ENCODE data around the gene RPTOR. TPM values are rescaled to one million over a fixed set of nuclear protein-coding genes. Genes with fewer than 3 reads are reported as not detected.

Gene RPTOR
- polyA plus RNA-seq, 4 donors = 3.2 to 16.5 (median 10.1) TPM

GRCh38 chr17:80585890-80586845, 41.5 kb downstream of the RPTOR start:
- 73 to 87% (median 85%) methylated on average over 19 to 24 of the region's 24 CpGs for WGBS, 3 donors
- DNase-seq = no peak
- FAIRE-seq = no peak
- Histone ChIP-seq H3K27me3 (ENCODE audit: control insufficient read depth in 3 of 3, insufficient read depth in 3 of 3, low read length in 3 of 3) (no peaks in the 10 kb centered on the region), H3K4me1 (ENCODE audit: control insufficient read depth in 3 of 3, insufficient read depth in 2 of 3, low read depth in 1 of 3, low read length in 2 of 3) (no peaks in the 10 kb centered on the region), H3K4me3 (ENCODE audit: low read depth in 1 of 3, low read length in 3 of 3) (no peak overlapping the region), H3K9me3 (ENCODE audit: control insufficient read depth in 2 of 2, insufficient read depth in 1 of 2, low read depth in 1 of 2, low read length in 1 of 2) (no peaks in the 10 kb centered on the region), H3K27ac (ENCODE audit: low read depth in 1 of 3, low read length in 2 of 3) (no peak overlapping the region), H3K36me3 (ENCODE audit: control insufficient read depth in 3 of 3, insufficient read depth in 2 of 3, low read depth in 1 of 3, low read length in 3 of 3) (peaks cover 0 to 15% (median 0%) of the 10 kb centered on the region in 3 donors)

GRCh38 chr17:80586846-80587228, 42.2 kb downstream of the RPTOR start:
- Histone ChIP-seq H3K36me3 (ENCODE audit: control insufficient read depth in 3 of 3, insufficient read depth in 2 of 3, low read depth in 1 of 3, low read length in 3 of 3) (peaks cover 0 to 13% (median 0%) of the 10 kb centered on the region in 3 donors), H3K27ac (ENCODE audit: low read depth in 1 of 3, low read length in 2 of 3) (no peak overlapping the region), H3K9me3 (ENCODE audit: control insufficient read depth in 2 of 2, insufficient read depth in 1 of 2, low read depth in 1 of 2, low read length in 1 of 2) (no peaks in the 10 kb centered on the region), H3K4me1 (ENCODE audit: control insufficient read depth in 3 of 3, insufficient read depth in 2 of 3, low read depth in 1 of 3, low read length in 2 of 3) (no peaks in the 10 kb centered on the region), H3K27me3 (ENCODE audit: control insufficient read depth in 3 of 3, insufficient read depth in 3 of 3, low read length in 3 of 3) (no peaks in the 10 kb centered on the region), H3K4me3 (ENCODE audit: low read depth in 1 of 3, low read length in 3 of 3) (no peak overlapping the region)
- no peak for FAIRE-seq
- WGBS, 3 donors = 90 to 95% (median 93%) methylated on average over 25 of the region's 25 CpGs
- no peak for DNase-seq

GRCh38 chr17:80588702-80589383, 44.2 kb downstream of the RPTOR start:
- no peak for DNase-seq
- Histone ChIP-seq H3K36me3 (ENCODE audit: control insufficient read depth in 3 of 3, insufficient read depth in 2 of 3, low read depth in 1 of 3, low read length in 3 of 3) (peaks cover 0 to 6% (median 0%) of the 10 kb centered on the region in 3 donors), H3K27ac (ENCODE audit: low read depth in 1 of 3, low read length in 2 of 3) (no peak overlapping the region), H3K4me1 (ENCODE audit: control insufficient read depth in 3 of 3, insufficient read depth in 2 of 3, low read depth in 1 of 3, low read length in 2 of 3) (no peaks in the 10 kb centered on the region), H3K27me3 (ENCODE audit: control insufficient read depth in 3 of 3, insufficient read depth in 3 of 3, low read length in 3 of 3) (no peaks in the 10 kb centered on the region), H3K4me3 (ENCODE audit: low read depth in 1 of 3, low read length in 3 of 3) (no peak overlapping the region), H3K9me3 (ENCODE audit: control insufficient read depth in 2 of 2, insufficient read depth in 1 of 2, low read depth in 1 of 2, low read length in 1 of 2) (no peaks in the 10 kb centered on the region)
- WGBS, 3 donors = 90 to 94% (median 90%) methylated on average over 9 of the region's 9 CpGs
- FAIRE-seq = no peak

- FAIRE-seq = no peak
- no peak overlapping the region for H3K27ac ChIP-seq (ENCODE audit: low read depth in 1 of 3, low read length in 2 of 3)
- 94 to 98% (median 96%) methylated on average over 3 of the region's 3 CpGs for WGBS, 3 donors
Observed at GRCh38 chr17:80591788-80592187, 47.1 kb downstream of the RPTOR start.

GRCh38 chr17:80592243-80592642, 47.6 kb downstream of the RPTOR start:
- H3K4me1 ChIP-seq (ENCODE audit: control insufficient read depth in 3 of 3, insufficient read depth in 2 of 3, low read depth in 1 of 3, low read length in 2 of 3) = peaks cover 0 to 5% (median 3%) of the 10 kb centered on the region in 3 donors
- H3K27ac ChIP-seq (ENCODE audit: low read depth in 1 of 3, low read length in 2 of 3) = no peak overlapping the region
- FAIRE-seq (no peak), DNase-seq (no peak)
- H3K9me3 ChIP-seq (ENCODE audit: control insufficient read depth in 2 of 2, insufficient read depth in 1 of 2, low read depth in 1 of 2, low read length in 1 of 2) = no peaks in the 10 kb centered on the region
- H3K4me3 ChIP-seq (ENCODE audit: low read depth in 1 of 3, low read length in 3 of 3) = no peak overlapping the region
- H3K36me3 ChIP-seq (ENCODE audit: control insufficient read depth in 3 of 3, insufficient read depth in 2 of 3, low read depth in 1 of 3, low read length in 3 of 3) = no peaks in the 10 kb centered on the region
- H3K27me3 ChIP-seq (ENCODE audit: control insufficient read depth in 3 of 3, insufficient read depth in 3 of 3, low read length in 3 of 3) = no peaks in the 10 kb centered on the region
- WGBS, 3 donors = 59 to 67% (median 63%) methylated on average over 5 of the region's 5 CpGs

More at GRCh38 chr17:80591788-80592187, 47.1 kb downstream of the RPTOR start:
- peaks cover 0 to 5% (median 3%) of the 10 kb centered on the region in 3 donors for H3K4me1 ChIP-seq (ENCODE audit: control insufficient read depth in 3 of 3, insufficient read depth in 2 of 3, low read depth in 1 of 3, low read length in 2 of 3)
- H3K4me3 ChIP-seq (ENCODE audit: low read depth in 1 of 3, low read length in 3 of 3) = no peak overlapping the region
- no peaks in the 10 kb centered on the region for H3K27me3 ChIP-seq (ENCODE audit: control insufficient read depth in 3 of 3, insufficient read depth in 3 of 3, low read length in 3 of 3)
- no peaks in the 10 kb centered on the region for H3K9me3 ChIP-seq (ENCODE audit: control insufficient read depth in 2 of 2, insufficient read depth in 1 of 2, low read depth in 1 of 2, low read length in 1 of 2)
- H3K36me3 ChIP-seq (ENCODE audit: control insufficient read depth in 3 of 3, insufficient read depth in 2 of 3, low read depth in 1 of 3, low read length in 3 of 3) = peaks cover 0 to 2% (median 0%) of the 10 kb centered on the region in 3 donors
- no peak for DNase-seq

GRCh38 chr17:80593181-80593580, 48.5 kb downstream of the RPTOR start:
- Histone ChIP-seq H3K36me3 (ENCODE audit: control insufficient read depth in 3 of 3, insufficient read depth in 2 of 3, low read depth in 1 of 3, low read length in 3 of 3) (no peaks in the 10 kb centered on the region), H3K27ac (ENCODE audit: low read depth in 1 of 3, low read length in 2 of 3) (no peak overlapping the region), H3K9me3 (ENCODE audit: control insufficient read depth in 2 of 2, insufficient read depth in 1 of 2, low read depth in 1 of 2, low read length in 1 of 2) (no peaks in the 10 kb centered on the region), H3K27me3 (ENCODE audit: control insufficient read depth in 3 of 3, insufficient read depth in 3 of 3, low read length in 3 of 3) (no peaks in the 10 kb centered on the region), H3K4me3 (ENCODE audit: low read depth in 1 of 3, low read length in 3 of 3) (no peak overlapping the region), H3K4me1 (ENCODE audit: control insufficient read depth in 3 of 3, insufficient read depth in 2 of 3, low read depth in 1 of 3, low read length in 2 of 3) (peaks cover 0 to 5% (median 3%) of the 10 kb centered on the region in 3 donors)
- FAIRE-seq (no peak), DNase-seq (no peak)
- WGBS, 3 donors = 93 to 96% (median 95%) methylated on average over 8 of the region's 8 CpGs

- WGBS, 3 donors = 58 to 72% (median 67%) methylated on average over 9 of the region's 9 CpGs
- peak in 1 of 2 donors; percentile 32 for DNase-seq
- H3K4me3 ChIP-seq (ENCODE audit: low read depth in 1 of 3, low read length in 3 of 3) = no peak overlapping the region
- H3K27ac ChIP-seq (ENCODE audit: low read depth in 1 of 3, low read length in 2 of 3) = no peak overlapping the region
- no peaks in the 10 kb centered on the region for H3K27me3 ChIP-seq (ENCODE audit: control insufficient read depth in 3 of 3, insufficient read depth in 3 of 3, low read length in 3 of 3)
- peaks cover 8 to 18% (median 11%) of the 10 kb centered on the region in 3 donors for H3K4me1 ChIP-seq (ENCODE audit: control insufficient read depth in 3 of 3, insufficient read depth in 2 of 3, low read depth in 1 of 3, low read length in 2 of 3)
- no peak for FAIRE-seq
- no peaks in the 10 kb centered on the region for H3K9me3 ChIP-seq (ENCODE audit: control insufficient read depth in 2 of 2, insufficient read depth in 1 of 2, low read depth in 1 of 2, low read length in 1 of 2)
- H3K36me3 ChIP-seq (ENCODE audit: control insufficient read depth in 3 of 3, insufficient read depth in 2 of 3, low read depth in 1 of 3, low read length in 3 of 3) = no peaks in the 10 kb centered on the region
Observed at GRCh38 chr17:80594431-80595269, 50.0 kb downstream of the RPTOR start.

Data from small intestine (tissue), 7 donors.